ENCODE measurements around the gene HS2ST1.

GRCh38 chr1:87017998-87018672 lies 103.7 kb downstream of the HS2ST1 start:
- TF ChIP-seq POLR2A (IDR thresholded peaks at IDR 0.05) (no peak), POLR2AphosphoS5 (IDR thresholded peaks at IDR 0.05) (no peak)
- TF ChIP-seq, protein P1, sequence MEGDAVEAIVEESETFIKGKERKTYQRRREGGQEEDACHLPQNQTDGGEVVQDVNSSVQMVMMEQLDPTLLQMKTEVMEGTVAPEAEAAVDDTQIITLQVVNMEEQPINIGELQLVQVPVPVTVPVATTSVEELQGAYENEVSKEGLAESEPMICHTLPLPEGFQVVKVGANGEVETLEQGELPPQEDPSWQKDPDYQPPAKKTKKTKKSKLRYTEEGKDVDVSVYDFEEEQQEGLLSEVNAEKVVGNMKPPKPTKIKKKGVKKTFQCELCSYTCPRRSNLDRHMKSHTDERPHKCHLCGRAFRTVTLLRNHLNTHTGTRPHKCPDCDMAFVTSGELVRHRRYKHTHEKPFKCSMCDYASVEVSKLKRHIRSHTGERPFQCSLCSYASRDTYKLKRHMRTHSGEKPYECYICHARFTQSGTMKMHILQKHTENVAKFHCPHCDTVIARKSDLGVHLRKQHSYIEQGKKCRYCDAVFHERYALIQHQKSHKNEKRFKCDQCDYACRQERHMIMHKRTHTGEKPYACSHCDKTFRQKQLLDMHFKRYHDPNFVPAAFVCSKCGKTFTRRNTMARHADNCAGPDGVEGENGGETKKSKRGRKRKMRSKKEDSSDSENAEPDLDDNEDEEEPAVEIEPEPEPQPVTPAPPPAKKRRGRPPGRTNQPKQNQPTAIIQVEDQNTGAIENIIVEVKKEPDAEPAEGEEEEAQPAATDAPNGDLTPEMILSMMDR (IDR thresholded peaks at IDR 0.05), result no peak

Measured in sigmoid colon (tissue), 4 donors.